Measurements from ENCODE around the gene CPNE6.

DNA sequence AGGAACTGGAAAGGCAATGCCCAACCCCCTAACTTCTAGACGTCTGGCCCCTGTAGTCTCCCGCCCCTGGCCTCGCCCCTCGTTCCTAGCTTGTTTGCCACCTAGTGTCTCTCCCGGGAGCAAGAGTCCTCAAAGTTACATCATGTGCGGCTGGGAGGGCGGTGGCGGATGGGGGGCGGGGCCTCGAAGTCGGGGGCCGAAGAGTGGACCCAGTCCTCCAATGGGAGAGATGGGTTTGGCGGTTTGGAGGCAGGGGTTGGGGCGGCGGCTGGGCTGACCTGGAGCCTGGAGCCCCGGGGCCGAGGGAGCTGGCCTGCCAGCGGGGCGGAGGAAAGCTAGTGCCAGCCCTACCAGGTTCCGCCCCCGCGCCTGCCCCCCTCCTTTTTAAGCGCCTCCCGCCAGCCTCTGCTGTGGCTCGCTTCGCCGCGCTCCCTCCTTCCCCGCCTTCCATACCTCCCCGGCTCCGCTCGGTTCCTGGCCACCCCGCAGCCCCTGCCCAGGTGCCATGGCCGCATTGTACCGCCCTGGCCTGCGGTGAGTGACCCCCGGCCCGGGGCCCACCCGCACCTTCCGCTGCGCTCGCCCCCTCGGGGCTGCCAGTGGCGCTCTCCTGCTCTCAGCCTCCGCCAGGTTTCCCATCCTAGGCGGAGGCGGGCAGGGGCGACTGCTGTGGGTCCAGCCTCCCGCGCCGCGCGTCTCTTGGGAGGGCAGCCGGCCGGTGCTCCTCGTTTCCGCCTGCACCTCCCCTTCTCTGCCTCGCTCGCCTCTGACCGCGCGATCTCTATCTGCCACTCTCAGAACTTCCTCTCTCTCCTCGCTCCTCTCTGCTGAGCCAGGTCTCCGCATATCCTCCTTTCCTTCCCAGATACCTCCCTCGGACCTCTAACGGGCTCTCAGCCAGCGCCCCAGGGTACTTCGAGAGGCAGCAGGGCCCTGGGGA lies 22.8 kb downstream of the CPNE6 start, which contains the start of gene PCK2:
- TF ChIP-seq, protein P1, sequence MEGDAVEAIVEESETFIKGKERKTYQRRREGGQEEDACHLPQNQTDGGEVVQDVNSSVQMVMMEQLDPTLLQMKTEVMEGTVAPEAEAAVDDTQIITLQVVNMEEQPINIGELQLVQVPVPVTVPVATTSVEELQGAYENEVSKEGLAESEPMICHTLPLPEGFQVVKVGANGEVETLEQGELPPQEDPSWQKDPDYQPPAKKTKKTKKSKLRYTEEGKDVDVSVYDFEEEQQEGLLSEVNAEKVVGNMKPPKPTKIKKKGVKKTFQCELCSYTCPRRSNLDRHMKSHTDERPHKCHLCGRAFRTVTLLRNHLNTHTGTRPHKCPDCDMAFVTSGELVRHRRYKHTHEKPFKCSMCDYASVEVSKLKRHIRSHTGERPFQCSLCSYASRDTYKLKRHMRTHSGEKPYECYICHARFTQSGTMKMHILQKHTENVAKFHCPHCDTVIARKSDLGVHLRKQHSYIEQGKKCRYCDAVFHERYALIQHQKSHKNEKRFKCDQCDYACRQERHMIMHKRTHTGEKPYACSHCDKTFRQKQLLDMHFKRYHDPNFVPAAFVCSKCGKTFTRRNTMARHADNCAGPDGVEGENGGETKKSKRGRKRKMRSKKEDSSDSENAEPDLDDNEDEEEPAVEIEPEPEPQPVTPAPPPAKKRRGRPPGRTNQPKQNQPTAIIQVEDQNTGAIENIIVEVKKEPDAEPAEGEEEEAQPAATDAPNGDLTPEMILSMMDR (IDR thresholded peaks at IDR 0.05; ENCODE audit: low read length): no peak; the same call in 1 of the 2 replicates
- TF ChIP-seq EZH2 (IDR thresholded peaks at IDR 0.05; ENCODE audit: borderline replicate concordance, low read length): no peak

All from OCI-LY1 (cell line).